T-cell (primary cell): ENCODE data around the gene MARVELD2. TPM values are rescaled to one million over a fixed set of nuclear protein-coding genes. Genes with fewer than 3 reads are reported as not detected.
"Not testable (repeated sequence)": the region's sequence is repeated elsewhere in the genome, so short reads cannot be mapped to it uniquely, and the experiment has no call there.

Source experiments
- ATAC-seq, 4 experiments: fragments of 200-7000 bp in 3 of 4; fragments of 150-1000 bp in 1 of 4; cut with Tn5 transposase; replicated peaks in 1 of 4; 1 replicate in 3 of 4; 2 replicates in 1 of 4; pipeline ENCODE4 v1.10.0; 2021; ENCODE audit warnings: moderate library complexity in 3 of 4, mild to moderate bottlenecking in 2 of 4, moderate number of reproducible peaks in 1 of 4
- CTCF ChIA-PET, 2 donors: fragments of 300-600 bp; sonication (Branson Sonifier 250); formaldehyde crosslinking; loops; one replicate each; lab custom pipeline; 2022; ENCODE audit warnings: antibody characterized with exemption in 2 of 2; lab: Charles Lee
- POLR2A ChIA-PET, 2 donors: fragments of 300-600 bp; sonication (Branson Sonifier 250); formaldehyde crosslinking; loops; one replicate each; lab custom pipeline; 2022; ENCODE audit warnings: antibody characterized with exemption in 2 of 2; lab: Charles Lee
- DNase-seq, 35 experiments: peaks; one replicate each; pipeline versions ENCODE4 v3.0.0 to v3.0.0-alpha.2; 2013 to 2023
- H3K27ac ChIP-seq: one replicate; pipeline ENCODE4 v1.5.1; 2013; ENCODE audit warnings: low read length
- H3K27me3 ChIP-seq, 2 experiments: replicated peaks in 1 of 2; 1 replicate in 1 of 2; 2 replicates in 1 of 2; pipeline versions ENCODE4 v1.6.1 to v1.7.0; 2013; ENCODE audit warnings: low read length in 1 of 2, mixed read lengths in 1 of 2; ENCODE audit not compliant: control insufficient read depth in 2 of 2, insufficient read depth in 2 of 2; ENCODE audit errors: extremely low read depth in 1 of 2
- H3K36me3 ChIP-seq, 2 donors: 1 replicate in 1 of 2; 2 replicates in 1 of 2; pipeline versions ENCODE4 v1.6.1 to v1.7.0; 2013; ENCODE audit warnings: low read length in 1 of 2; ENCODE audit not compliant: control insufficient read depth in 2 of 2, insufficient read depth in 1 of 2; ENCODE audit errors: extremely low read depth in 1 of 2
- H3K4me1 ChIP-seq, 2 experiments: 1 replicate in 1 of 2; 2 replicates in 1 of 2; pipeline versions ENCODE4 v1.6.1 to v1.7.0; 2013; ENCODE audit warnings: low read length in 2 of 2, mixed read lengths in 1 of 2; ENCODE audit not compliant: insufficient read depth in 2 of 2, control insufficient read depth in 1 of 2; ENCODE audit errors: extremely low read depth in 1 of 2
- H3K4me3 ChIP-seq, 2 donors: 1 replicate in 1 of 2; 2 replicates in 1 of 2; pipeline versions ENCODE4 v1.5.1 to v1.7.0; 2013; ENCODE audit warnings: mild to moderate bottlenecking in 2 of 2, low read length in 1 of 2, moderate library complexity in 1 of 2; ENCODE audit not compliant: control insufficient read depth in 1 of 2; ENCODE audit errors: extremely low read depth in 1 of 2
- H3K9me3 ChIP-seq: 2 replicates; pipeline ENCODE4 v1.7.0; 2013
- H3K27ac Mint-ChIP-seq, 2 donors: one replicate each; pipeline ENCODE4 v1.8.0; 2020 to 2021; ENCODE audit warnings: mild to moderate bottlenecking in 2 of 2, mixed read lengths in 2 of 2
- H3K27me3 Mint-ChIP-seq, 2 donors: one replicate each; pipeline ENCODE4 v1.8.0; 2021 to 2022; ENCODE audit warnings: mixed read lengths in 2 of 2
- H3K36me3 Mint-ChIP-seq: one replicate; pipeline ENCODE4 v1.8.0; 2021; ENCODE audit warnings: mixed read lengths
- H3K4me1 Mint-ChIP-seq, 3 donors: one replicate each; pipeline ENCODE4 v1.8.0; 2020 to 2022; ENCODE audit warnings: mixed read lengths in 3 of 3, mild to moderate bottlenecking in 1 of 3
- H3K4me3 Mint-ChIP-seq, 3 donors: one replicate each; pipeline ENCODE4 v1.8.0; 2020 to 2022; ENCODE audit warnings: mild to moderate bottlenecking in 3 of 3, mixed read lengths in 3 of 3, moderate library complexity in 3 of 3
- H3K9me3 Mint-ChIP-seq, 3 donors: one replicate each; pipeline ENCODE4 v1.8.0; 2020 to 2022; ENCODE audit warnings: mixed read lengths in 3 of 3
- WGBS: methylation state at CpG from one replicate; pipeline ENCODE4 v1.1.5; 2013; ENCODE audit warnings: missing lambda C conversion rate; ENCODE audit not compliant: insufficient coverage; 5-methylcytosine and 5-hydroxymethylcytosine counted together
- total RNA-seq, 35 experiments: library from RNA in 6 of 35; stranded (reverse) in 6 of 35; fragments of 120-200 nt in 1 of 35; gene quantifications; one replicate each; pipeline versions ENCODE4 v1.2.1 to v1.2.4 and lab custom pipeline; 2013 to 2026

Gene MARVELD2
- total RNA-seq, 5 donors from 2014 or later (not counting 1 experiment from before 2014, with no cell fraction given): 0.43 to 1.2 (median 0.75) TPM

- H3K4me1 ChIP-seq, H3K27ac Mint-ChIP-seq, H3K4me3 ChIP-seq, H3K27ac ChIP-seq, H3K27me3 Mint-ChIP-seq, H3K27me3 ChIP-seq, DNase-seq, H3K4me1 Mint-ChIP-seq, POLR2A ChIA-PET, H3K9me3 ChIP-seq, CTCF ChIA-PET, H3K36me3 ChIP-seq, ATAC-seq, H3K4me3 Mint-ChIP-seq, H3K9me3 Mint-ChIP-seq, H3K36me3 Mint-ChIP-seq: not testable (repeated sequence)
- 98% methylated on average over 5 of the region's 6 CpGs for WGBS
Measured at GRCh38 chr5:69471516-69471915, 56.6 kb downstream of the MARVELD2 start.

DNA sequence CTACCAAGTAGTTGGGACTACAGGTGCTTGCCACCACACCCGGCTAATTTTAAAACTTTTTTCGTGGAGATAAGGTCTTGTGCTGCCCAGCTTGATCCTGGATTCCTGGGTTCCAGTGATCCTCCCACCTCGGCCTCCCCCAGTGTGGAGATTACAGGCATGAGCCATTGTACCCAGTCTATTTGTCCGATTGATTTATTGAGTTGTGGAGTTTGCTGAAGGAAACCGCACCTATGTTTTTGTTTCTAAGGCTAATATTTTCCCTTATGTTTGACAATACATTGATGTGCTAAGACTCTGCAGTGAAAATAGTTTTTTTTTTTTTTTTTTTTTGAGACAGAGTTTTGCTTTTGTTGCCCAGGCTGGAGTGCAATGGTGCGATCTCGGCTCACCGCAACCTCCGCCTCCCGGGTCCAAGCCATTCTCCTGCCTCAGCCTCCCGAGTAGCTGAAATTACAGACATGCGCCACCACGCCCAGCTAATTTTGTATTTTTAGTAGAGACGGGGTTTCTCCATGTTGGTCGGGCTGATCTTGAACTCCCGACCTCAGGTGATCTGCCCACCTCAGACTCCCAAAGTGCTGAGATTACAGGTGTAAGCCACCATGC, 57.7 kb downstream of the MARVELD2 start:
- H3K4me1 ChIP-seq: not testable (repeated sequence)
- 60% methylated on average over 1 of the region's 16 CpGs for WGBS

GRCh38 chr5:69477170-69477569, 62.3 kb downstream of the MARVELD2 start:
- CTCF ChIA-PET: no interaction called here
- Histone ChIP-seq H3K36me3 (no peaks in the 10 kb centered on the region), H3K27ac (no peak overlapping the region), H3K4me1 (no peaks in the 10 kb centered on the region), H3K9me3 (no peaks in the 10 kb centered on the region), H3K27me3 (peaks cover 0 to 2% of the 10 kb centered on the region in 2 experiments), H3K4me3 (no peak overlapping the region)
- H3K36me3 Mint-ChIP-seq: no peaks in the 10 kb centered on the region
- no peak overlapping the region for H3K4me3 Mint-ChIP-seq
- H3K4me1 Mint-ChIP-seq: peaks cover 0 to 3% (median 0%) of the 10 kb centered on the region in 3 donors
- peaks cover 0 to 3% of the 10 kb centered on the region in 2 donors for H3K27me3 Mint-ChIP-seq
- DNase-seq (no peak), ATAC-seq (no peak)
- H3K9me3 Mint-ChIP-seq: no peaks in the 10 kb centered on the region
- WGBS: no CpG with 5 or more reads among the region's 1 CpG
- POLR2A ChIA-PET: no interaction called here
- H3K27ac Mint-ChIP-seq: no peak overlapping the region

More for the DNA sequence above, 57.7 kb downstream of the MARVELD2 start:
- H3K4me3 ChIP-seq, ATAC-seq, H3K4me1 Mint-ChIP-seq, DNase-seq, CTCF ChIA-PET, H3K36me3 ChIP-seq, H3K27ac Mint-ChIP-seq, H3K27me3 Mint-ChIP-seq, H3K36me3 Mint-ChIP-seq, H3K9me3 Mint-ChIP-seq, H3K27me3 ChIP-seq, POLR2A ChIA-PET, H3K27ac ChIP-seq, H3K4me3 Mint-ChIP-seq, H3K9me3 ChIP-seq: not testable (repeated sequence)

- H3K9me3 Mint-ChIP-seq, H3K27me3 Mint-ChIP-seq, H3K27ac ChIP-seq, H3K36me3 ChIP-seq, H3K9me3 ChIP-seq, H3K4me3 ChIP-seq, POLR2A ChIA-PET, CTCF ChIA-PET, ATAC-seq, H3K4me1 ChIP-seq, DNase-seq, H3K4me3 Mint-ChIP-seq, H3K27ac Mint-ChIP-seq, H3K36me3 Mint-ChIP-seq, H3K27me3 ChIP-seq, H3K4me1 Mint-ChIP-seq: not testable (repeated sequence)
- WGBS: 100% methylated on average over 1 of the region's 7 CpGs
Measured at GRCh38 chr5:69478296-69478695, 63.4 kb downstream of the MARVELD2 start.

- Histone ChIP-seq H3K27ac (no peak overlapping the region), H3K9me3 (no peaks in the 10 kb centered on the region), H3K4me1 (no peaks in the 10 kb centered on the region), H3K27me3 (peaks cover 0 to 11% of the 10 kb centered on the region in 2 experiments), H3K4me3 (no peak overlapping the region), H3K36me3 (no peaks in the 10 kb centered on the region)
- no peak for ATAC-seq
- no peaks in the 10 kb centered on the region for H3K4me1 Mint-ChIP-seq
- 43% methylated on average over 2 of the region's 7 CpGs for WGBS
- POLR2A ChIA-PET: no interaction called here
- CTCF ChIA-PET: no interaction called here
- no peak for DNase-seq
- no peak overlapping the region for H3K27ac Mint-ChIP-seq
- no peaks in the 10 kb centered on the region for H3K36me3 Mint-ChIP-seq
- no peaks in the 10 kb centered on the region for H3K9me3 Mint-ChIP-seq
- no peak overlapping the region for H3K4me3 Mint-ChIP-seq
- H3K27me3 Mint-ChIP-seq: peaks cover 11 to 15% of the 10 kb centered on the region in 2 donors
Measured at GRCh38 chr5:69484891-69485290, 70.0 kb downstream of the MARVELD2 start.

DNA sequence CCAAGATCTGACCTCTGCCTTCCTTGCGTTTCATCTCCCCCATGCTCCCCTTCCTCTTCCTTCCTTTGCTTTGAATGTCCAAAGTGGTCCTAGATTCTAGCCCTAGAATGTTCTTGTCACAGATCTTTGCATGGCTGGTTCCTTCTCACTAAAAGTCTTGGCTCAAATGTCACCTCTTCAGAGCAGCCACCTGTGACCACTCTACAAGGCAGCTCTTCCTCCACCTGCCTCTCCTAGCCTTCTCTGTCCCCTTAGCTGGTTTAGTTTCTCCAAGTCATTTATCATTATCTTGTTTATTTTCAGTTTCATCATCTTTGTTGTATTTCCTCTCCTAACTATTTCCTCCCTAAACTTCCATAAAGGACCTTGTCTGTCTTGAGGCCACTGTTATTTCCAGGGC, 70.6 kb downstream of the MARVELD2 start:
- Histone ChIP-seq H3K9me3 (no peaks in the 10 kb centered on the region), H3K27me3 (peaks cover 2 to 11% of the 10 kb centered on the region in 2 experiments), H3K4me1 (no peaks in the 10 kb centered on the region), H3K36me3 (no peaks in the 10 kb centered on the region), H3K27ac (no peak overlapping the region), H3K4me3 (no peak overlapping the region)
- Mint-ChIP-seq H3K27ac (no peak overlapping the region), H3K27me3 (peaks cover 12 to 17% of the 10 kb centered on the region in 2 donors), H3K9me3 (no peaks in the 10 kb centered on the region), H3K36me3 (no peaks in the 10 kb centered on the region), H3K4me1 (no peaks in the 10 kb centered on the region), H3K4me3 (no peak overlapping the region)
- no peak for ATAC-seq
- WGBS: 100% methylated on average over 1 of the region's 1 CpG
- ChIA-PET POLR2A (no interaction called here), CTCF (no interaction called here)
- no peak for DNase-seq
